ENCODE results near the gene RAPGEF3. TPM values are rescaled to one million over a fixed set of nuclear protein-coding genes. Genes with fewer than 3 reads are reported as not detected.
A peak's percentile ranks its signal among the peaks of the same experiment; 100 is the strongest.

Gene RAPGEF3
- total RNA-seq, 2 donors from 2014 or later = 10.1 TPM

GRCh38 chr12:47752552-47752951 is 6.1 kb downstream of the RAPGEF3 start:
- Histone ChIP-seq H3K4me1 (peaks cover 27% of the 10 kb centered on the region), H3K27ac (no peak overlapping the region), H3K9me3 (no peaks in the 10 kb centered on the region), H3K9ac (ENCODE audit: low read depth in 2 of 2, low read length in 2 of 2) (peak overlapping the region in 1 of 2 donors; percentile 66), H3K36me3 (no peaks in the 10 kb centered on the region), H3K4me3 (no peak overlapping the region), H3K27me3 (no peaks in the 10 kb centered on the region)
- intact Hi-C loops (cut with DNase I) = no loop called here
- DNase-seq = no peak
- no peak for TF ChIP-seq CTCF (IDR thresholded peaks at IDR 0.05)

GRCh38 chr12:47752121-47752520 is 6.6 kb downstream of the RAPGEF3 start:
- intact Hi-C loops (cut with DNase I) = no loop called here
- H3K4me1 ChIP-seq = peaks cover 27% of the 10 kb centered on the region
- no peaks in the 10 kb centered on the region for H3K36me3 ChIP-seq
- no peaks in the 10 kb centered on the region for H3K9me3 ChIP-seq
- H3K27me3 ChIP-seq = no peaks in the 10 kb centered on the region
- no peak for TF ChIP-seq CTCF (IDR thresholded peaks at IDR 0.05)
- no peak for DNase-seq
- no peak overlapping the region for H3K27ac ChIP-seq
- H3K9ac ChIP-seq (ENCODE audit: low read depth in 2 of 2, low read length in 2 of 2) = no peak overlapping the region
- H3K4me3 ChIP-seq = no peak overlapping the region

GRCh38 chr12:47751561-47751960 is 7.1 kb downstream of the RAPGEF3 start:
- Histone ChIP-seq H3K36me3 (no peaks in the 10 kb centered on the region), H3K27me3 (no peaks in the 10 kb centered on the region), H3K9me3 (no peaks in the 10 kb centered on the region), H3K27ac (no peak overlapping the region), H3K4me1 (peaks cover 27% of the 10 kb centered on the region), H3K4me3 (no peak overlapping the region), H3K9ac (ENCODE audit: low read depth in 2 of 2, low read length in 2 of 2) (no peak overlapping the region)
- no peak for TF ChIP-seq CTCF (IDR thresholded peaks at IDR 0.05)
- intact Hi-C loops (cut with DNase I) = no loop called here
- DNase-seq = no peak

DNA sequence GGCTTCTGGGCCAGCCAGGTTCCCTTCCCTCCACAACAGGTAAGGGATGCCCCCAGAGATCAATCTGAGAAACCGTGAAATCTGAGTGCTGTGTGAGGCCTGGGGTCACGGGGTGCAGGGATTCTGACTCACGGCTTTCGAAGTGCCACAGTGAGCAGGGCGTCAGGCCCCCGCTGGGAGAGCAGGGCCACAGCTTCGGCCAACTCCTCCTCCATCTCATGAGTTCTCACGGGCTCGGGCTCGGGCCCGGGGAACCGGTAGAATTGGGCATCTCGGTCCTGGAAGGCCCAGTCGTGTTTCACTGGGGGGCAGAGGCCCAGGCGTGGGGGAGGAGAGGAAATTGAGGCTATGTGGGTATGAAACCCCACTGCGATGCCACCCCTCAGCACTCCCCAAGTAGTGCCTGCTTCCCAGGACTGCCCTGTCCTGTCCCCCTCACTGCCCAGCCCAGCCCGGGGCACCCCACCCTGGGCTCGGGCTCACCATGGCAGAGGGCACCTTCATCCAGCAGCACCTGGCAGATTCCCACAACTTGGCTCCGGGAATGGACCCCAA is 7.7 kb downstream of the RAPGEF3 start:
- H3K27ac ChIP-seq = no peak overlapping the region
- H3K27me3 ChIP-seq = no peaks in the 10 kb centered on the region
- no peak overlapping the region for H3K9ac ChIP-seq (ENCODE audit: low read depth in 2 of 2, low read length in 2 of 2)
- no peak overlapping the region for H3K4me3 ChIP-seq
- no peaks in the 10 kb centered on the region for H3K9me3 ChIP-seq
- no peak for DNase-seq
- H3K4me1 ChIP-seq = peaks cover 23% of the 10 kb centered on the region
- intact Hi-C loops (cut with DNase I) = no loop called here
- H3K36me3 ChIP-seq = no peaks in the 10 kb centered on the region
- TF ChIP-seq CTCF (IDR thresholded peaks at IDR 0.05) = no peak

DNA sequence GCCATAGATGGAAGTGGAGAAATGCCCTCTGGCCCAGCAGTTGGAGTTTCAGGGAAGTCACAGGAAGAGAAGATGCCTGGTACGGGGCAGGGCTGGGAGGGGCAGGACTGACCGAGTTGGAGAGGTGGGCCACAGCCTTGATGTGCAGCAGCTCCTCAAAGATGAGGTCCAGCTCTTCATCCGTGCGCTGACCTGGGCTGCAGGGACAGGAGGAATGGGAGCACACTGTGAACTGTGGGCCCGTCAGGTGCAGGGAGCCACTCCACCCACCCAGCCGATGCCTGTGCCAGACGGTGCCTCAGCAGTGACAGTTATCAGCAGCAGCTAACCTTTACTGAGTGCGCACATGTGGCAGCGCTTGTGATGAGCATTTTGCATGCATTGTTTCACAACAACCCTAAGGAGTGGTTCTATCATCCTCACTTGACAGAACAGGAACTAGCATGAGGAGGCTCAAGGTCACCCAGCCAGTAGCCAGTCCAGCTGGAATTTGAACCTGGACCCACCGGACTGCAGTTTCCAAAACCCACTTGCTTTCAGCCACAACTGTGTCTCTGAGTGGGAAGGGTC is 8.4 kb downstream of the RAPGEF3 start:
- no peaks in the 10 kb centered on the region for H3K36me3 ChIP-seq
- H3K27ac ChIP-seq = no peak overlapping the region
- peaks cover 19% of the 10 kb centered on the region for H3K4me1 ChIP-seq
- intact Hi-C loops (cut with DNase I) = no loop called here
- no peak overlapping the region for H3K9ac ChIP-seq (ENCODE audit: low read depth in 2 of 2, low read length in 2 of 2)
- no peaks in the 10 kb centered on the region for H3K9me3 ChIP-seq
- no peak for DNase-seq
- no peak for TF ChIP-seq CTCF (IDR thresholded peaks at IDR 0.05)
- no peaks in the 10 kb centered on the region for H3K27me3 ChIP-seq
- no peak overlapping the region for H3K4me3 ChIP-seq
